Esophagus squamous epithelium (tissue), 5 donors: ENCODE results near the gene CALU. TPM values are rescaled to one million over a fixed set of nuclear protein-coding genes. Genes with fewer than 3 reads are reported as not detected.

Source experiments
- DNase-seq: peaks from one replicate; lab custom pipeline; 2025; lab: John Stamatoyannopoulos, UW
- H3K27ac ChIP-seq, 4 donors: fragments of 200-600 bp; sonication (generic); one replicate each; pipeline ENCODE4 v1.5.1; 2016 to 2019; ENCODE audit warnings: mild to moderate bottlenecking in 1 of 4
- H3K27me3 ChIP-seq, 4 donors: fragments of 200-600 bp; sonication (generic); 1 replicate in 3 of 4; 2 replicates in 1 of 4; pipeline versions ENCODE4 v1.5.1 to v1.6.0; 2017 to 2021; ENCODE audit warnings: antibody characterized with exemption in 1 of 4
- H3K36me3 ChIP-seq, 3 donors: fragments of 200-600 bp; sonication (generic); one replicate each; pipeline ENCODE4 v1.5.1; 2016 to 2019
- H3K4me1 ChIP-seq, 3 donors: fragments of 200-600 bp; sonication (generic); one replicate each; pipeline ENCODE4 v1.5.1; 2017 to 2019
- H3K4me3 ChIP-seq, 4 donors: fragments of 200-600 bp; sonication (generic); 1 replicate in 3 of 4; 2 replicates in 1 of 4; pipeline ENCODE4 v1.5.1; 2016 to 2019; ENCODE audit warnings: mild to moderate bottlenecking in 2 of 4, moderate library complexity in 1 of 4
- H3K9me3 ChIP-seq, 3 donors: fragments of 200-600 bp; sonication (generic); one replicate each; pipeline ENCODE4 v1.5.1; 2016 to 2019
- POLR2A ChIP-seq, 4 donors: fragments of 450-650 bp; IDR thresholded peaks; one replicate each; pipeline ENCODE4 v1.6.1; 2017; ENCODE audit warnings: antibody characterized with exemption in 4 of 4, mild to moderate bottlenecking in 4 of 4, moderate library complexity in 3 of 4
- WGBS, 2 donors: methylation state at CpG; one replicate each; pipeline ENCODE4 v1.1.5; 2018; 5-methylcytosine and 5-hydroxymethylcytosine counted together
- intact Hi-C: fragments of 100-400 bp; cut with DNase I; formaldehyde crosslinking; loops from one replicate; pipeline ENCODE4 v1.15.0; 2022
- total RNA-seq, 4 donors: library from RNA; depleted of rRNA; stranded (reverse); fragments of >200 nt; gene quantifications; one replicate each; pipeline ENCODE4 v1.1.0, GENCODE V29; 2016
- TF ChIP-seq, protein P1 (sequence below), 6 experiments: fragments of 450-650 bp in 4 of 6; fragments of 200-600 bp in 2 of 6; sonication (generic) in 2 of 6; IDR thresholded peaks; one replicate each; pipeline ENCODE4 v1.5.1; 2016 to 2019; ENCODE audit warnings: antibody characterized with exemption in 6 of 6, mild to moderate bottlenecking in 4 of 6, moderate library complexity in 4 of 6
- donor health status: DM: yes; HTN: yes; CAD: no.

The CALU gene
- total RNA-seq, 4 donors from 2014 or later, result 23.5 to 66.6 (median 50.8) TPM

DNA sequence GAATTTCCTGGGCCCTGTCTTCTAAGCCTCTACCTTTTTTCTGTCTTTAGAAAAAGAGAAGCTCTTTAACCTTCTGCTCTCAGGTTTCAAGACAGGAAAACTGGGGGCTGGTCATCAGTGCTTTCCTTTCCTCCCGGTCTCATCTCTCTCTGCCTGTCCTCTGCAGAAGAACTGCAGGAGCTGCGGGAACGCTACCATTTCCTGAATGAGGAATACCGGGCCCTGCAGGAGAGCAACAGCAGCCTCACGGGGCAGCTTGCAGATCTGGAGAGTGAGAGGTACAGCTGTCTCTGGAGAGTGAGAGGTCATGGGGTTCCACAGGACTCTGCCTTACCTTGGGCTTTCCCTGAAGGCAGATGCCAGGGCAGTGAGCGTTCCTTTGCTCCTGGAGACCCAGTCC, 65.3 kb downstream of the CALU start:
- no peak for DNase-seq
- Histone ChIP-seq H3K4me3 (no peak overlapping the region), H3K9me3 (no peaks in the 10 kb centered on the region), H3K4me1 (no peaks in the 10 kb centered on the region), H3K36me3 (peaks cover 0 to 12% (median 0%) of the 10 kb centered on the region in 3 donors), H3K27ac (no peak overlapping the region), H3K27me3 (no peaks in the 10 kb centered on the region)
- TF ChIP-seq POLR2A (IDR thresholded peaks at IDR 0.05), result no peak
- TF ChIP-seq, protein P1, sequence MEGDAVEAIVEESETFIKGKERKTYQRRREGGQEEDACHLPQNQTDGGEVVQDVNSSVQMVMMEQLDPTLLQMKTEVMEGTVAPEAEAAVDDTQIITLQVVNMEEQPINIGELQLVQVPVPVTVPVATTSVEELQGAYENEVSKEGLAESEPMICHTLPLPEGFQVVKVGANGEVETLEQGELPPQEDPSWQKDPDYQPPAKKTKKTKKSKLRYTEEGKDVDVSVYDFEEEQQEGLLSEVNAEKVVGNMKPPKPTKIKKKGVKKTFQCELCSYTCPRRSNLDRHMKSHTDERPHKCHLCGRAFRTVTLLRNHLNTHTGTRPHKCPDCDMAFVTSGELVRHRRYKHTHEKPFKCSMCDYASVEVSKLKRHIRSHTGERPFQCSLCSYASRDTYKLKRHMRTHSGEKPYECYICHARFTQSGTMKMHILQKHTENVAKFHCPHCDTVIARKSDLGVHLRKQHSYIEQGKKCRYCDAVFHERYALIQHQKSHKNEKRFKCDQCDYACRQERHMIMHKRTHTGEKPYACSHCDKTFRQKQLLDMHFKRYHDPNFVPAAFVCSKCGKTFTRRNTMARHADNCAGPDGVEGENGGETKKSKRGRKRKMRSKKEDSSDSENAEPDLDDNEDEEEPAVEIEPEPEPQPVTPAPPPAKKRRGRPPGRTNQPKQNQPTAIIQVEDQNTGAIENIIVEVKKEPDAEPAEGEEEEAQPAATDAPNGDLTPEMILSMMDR (IDR thresholded peaks at IDR 0.05), result no peak
- intact Hi-C loops, result no loop called here
- 91% methylated on average over 4 to 6 of the region's 6 CpGs for WGBS, 2 donors

DNA sequence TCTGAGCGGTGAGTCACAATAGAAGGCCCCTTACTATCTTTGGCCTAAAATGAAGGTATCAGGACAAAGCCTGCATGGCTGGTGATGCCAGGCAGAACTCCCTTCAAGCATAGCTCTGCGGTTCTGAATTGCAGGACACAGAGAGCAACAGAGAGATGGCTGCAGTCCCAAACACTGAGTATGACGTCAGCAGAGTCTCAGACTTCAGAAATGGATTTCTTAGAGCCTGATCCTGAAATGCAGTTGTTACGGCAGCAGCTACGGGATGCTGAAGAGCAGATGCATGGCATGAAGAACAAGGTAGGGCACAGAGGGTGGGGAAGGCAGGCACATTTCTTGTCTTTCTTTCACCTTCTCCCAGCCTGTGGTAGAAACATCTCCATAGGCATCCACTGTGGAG, 66.1 kb downstream of the CALU start:
- H3K27me3 ChIP-seq, result no peaks in the 10 kb centered on the region
- DNase-seq, result no peak
- no peak overlapping the region for H3K27ac ChIP-seq
- H3K9me3 ChIP-seq, result no peaks in the 10 kb centered on the region
- 86 to 95% methylated on average over 4 to 5 of the region's 5 CpGs for WGBS, 2 donors
- intact Hi-C loops, result no loop called here
- H3K36me3 ChIP-seq, result peaks cover 0 to 12% (median 0%) of the 10 kb centered on the region in 3 donors
- no peak for TF ChIP-seq POLR2A (IDR thresholded peaks at IDR 0.05)
- TF ChIP-seq, protein P1 (IDR thresholded peaks at IDR 0.05), result no peak
- H3K4me3 ChIP-seq, result no peak overlapping the region
- no peaks in the 10 kb centered on the region for H3K4me1 ChIP-seq

DNA sequence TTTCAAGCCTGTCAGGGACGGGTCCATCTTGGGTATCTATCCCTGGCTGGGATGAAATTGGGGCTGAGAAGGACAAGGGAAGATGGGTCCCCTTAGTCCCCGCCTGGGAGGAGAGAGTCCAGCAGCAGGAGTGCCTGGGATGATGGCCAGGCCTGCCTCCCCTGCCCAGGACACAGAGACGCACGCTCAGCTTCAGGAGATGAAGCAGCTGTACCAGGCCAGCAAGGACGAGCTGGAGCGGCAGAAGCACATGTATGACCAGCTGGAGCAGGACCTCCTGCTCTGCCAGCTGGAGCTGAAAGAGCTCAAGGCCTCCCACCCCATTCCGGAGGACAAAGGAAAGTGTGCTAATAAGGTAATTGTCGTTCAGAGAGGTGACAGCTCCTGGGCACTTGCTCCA, 68.0 kb downstream of the CALU start:
- Histone ChIP-seq H3K36me3 (peaks cover 0 to 12% (median 0%) of the 10 kb centered on the region in 3 donors), H3K27me3 (no peaks in the 10 kb centered on the region), H3K9me3 (no peaks in the 10 kb centered on the region), H3K4me3 (no peak overlapping the region), H3K4me1 (no peaks in the 10 kb centered on the region), H3K27ac (no peak overlapping the region)
- DNase-seq, result no peak
- intact Hi-C loops, result no loop called here
- WGBS, 2 donors, result 75 to 86% methylated on average over 3 to 8 of the region's 8 CpGs
- TF ChIP-seq, protein P1 (IDR thresholded peaks at IDR 0.05), result no peak
- TF ChIP-seq POLR2A (IDR thresholded peaks at IDR 0.05), result no peak

DNA sequence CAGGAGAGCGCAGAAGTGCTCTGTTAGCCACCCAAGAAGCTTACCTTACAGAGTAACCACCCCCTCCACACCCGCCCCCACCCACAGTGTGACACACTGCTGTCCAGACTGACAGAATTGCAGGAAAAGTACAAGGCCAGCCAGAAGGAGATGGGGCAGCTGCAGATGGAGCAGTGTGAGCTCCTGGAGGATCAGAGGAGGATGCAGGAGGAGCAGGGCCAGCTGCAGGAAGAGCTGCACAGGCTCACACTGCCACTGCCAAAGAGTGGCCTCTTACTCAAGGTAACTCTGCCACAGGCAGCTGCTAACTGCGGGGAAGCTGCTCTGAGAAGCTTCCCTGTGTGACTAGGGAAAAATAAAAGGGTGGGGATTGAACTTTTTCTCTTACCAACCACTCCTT, 70.2 kb downstream of the CALU start:
- no peak overlapping the region for H3K4me3 ChIP-seq
- no peaks in the 10 kb centered on the region for H3K9me3 ChIP-seq
- peaks cover 0 to 4% (median 0%) of the 10 kb centered on the region in 3 donors for H3K4me1 ChIP-seq
- peaks cover 0 to 12% (median 0%) of the 10 kb centered on the region in 3 donors for H3K36me3 ChIP-seq
- TF ChIP-seq, protein P1 (IDR thresholded peaks at IDR 0.05), result no peak
- TF ChIP-seq POLR2A (IDR thresholded peaks at IDR 0.05), result no peak
- intact Hi-C loops, result no loop called here
- no peak for DNase-seq
- H3K27me3 ChIP-seq, result peaks cover 0 to under 1% (median 0%) of the 10 kb centered on the region in 4 donors
- H3K27ac ChIP-seq, result no peak overlapping the region
- WGBS, 2 donors, result 89 to 92% methylated on average over 1 to 3 of the region's 3 CpGs

DNA sequence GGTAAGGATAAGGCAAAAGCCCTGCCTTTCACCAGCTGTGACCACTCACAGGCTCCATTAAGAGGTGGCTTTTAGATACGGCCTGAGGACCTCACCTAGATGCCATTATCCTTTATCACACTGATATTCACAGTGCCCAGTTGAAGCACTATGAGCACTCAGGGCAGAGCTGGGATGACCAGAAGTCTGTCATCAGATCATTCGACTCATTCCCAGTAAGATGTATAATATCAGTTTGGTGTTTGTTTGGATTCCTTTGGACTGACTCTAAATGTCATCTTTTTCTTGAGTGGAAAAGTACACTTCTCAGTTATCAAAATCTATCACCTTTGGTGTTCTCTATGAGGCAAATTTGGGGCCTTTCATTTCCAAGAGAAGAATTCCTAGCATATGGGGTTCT, 71.3 kb downstream of the CALU start:
- TF ChIP-seq, protein P1 (IDR thresholded peaks at IDR 0.05), result no peak
- TF ChIP-seq POLR2A (IDR thresholded peaks at IDR 0.05), result no peak
- H3K27ac ChIP-seq, result no peak overlapping the region
- H3K36me3 ChIP-seq, result peaks cover 0 to 7% (median 0%) of the 10 kb centered on the region in 3 donors
- intact Hi-C loops, result no loop called here
- peaks cover 0 to 4% (median 0%) of the 10 kb centered on the region in 3 donors for H3K4me1 ChIP-seq
- no peak overlapping the region for H3K4me3 ChIP-seq
- H3K9me3 ChIP-seq, result no peaks in the 10 kb centered on the region
- no peak for DNase-seq
- 82 to 83% methylated on average over 2 of the region's 2 CpGs for WGBS, 2 donors
- peaks cover 0 to 4% (median 0%) of the 10 kb centered on the region in 4 donors for H3K27me3 ChIP-seq
